ENCODE measurements around the gene MED13L.
"Not testable (repeated sequence)": the region's sequence is repeated elsewhere in the genome, so short reads cannot be mapped to it uniquely, and the experiment has no call there.

- not testable (repeated sequence) for TF ChIP-seq EZH2phosphoT487 (IDR thresholded peaks at IDR 0.05; ENCODE audit: insufficient read depth, low read depth); EZH2 (IDR thresholded peaks at IDR 0.05; ENCODE audit: insufficient read depth, poor library complexity, severe bottlenecking)
Measured at GRCh38 chr12:116131987-116132386, 145.5 kb downstream of the MED13L start.
